ENCODE results near the gene RAPGEF1.
A peak's percentile ranks its signal among the peaks of the same experiment; 100 is the strongest.

The RAPGEF1 gene

GRCh38 chr9:131595696-131596429, 144.0 kb downstream of the RAPGEF1 start:
- no peak for DNase-seq

GRCh38 chr9:131594906-131595665, 144.8 kb downstream of the RAPGEF1 start:
- no peak for DNase-seq

GRCh38 chr9:131593936-131594665, 145.8 kb downstream of the RAPGEF1 start:
- DNase-seq: no peak

GRCh38 chr9:131593091-131593820, 146.6 kb downstream of the RAPGEF1 start:
- no peak for DNase-seq

GRCh38 chr9:131591845-131592208, 148.0 kb downstream of the RAPGEF1 start:
- DNase-seq: no peak

DNA sequence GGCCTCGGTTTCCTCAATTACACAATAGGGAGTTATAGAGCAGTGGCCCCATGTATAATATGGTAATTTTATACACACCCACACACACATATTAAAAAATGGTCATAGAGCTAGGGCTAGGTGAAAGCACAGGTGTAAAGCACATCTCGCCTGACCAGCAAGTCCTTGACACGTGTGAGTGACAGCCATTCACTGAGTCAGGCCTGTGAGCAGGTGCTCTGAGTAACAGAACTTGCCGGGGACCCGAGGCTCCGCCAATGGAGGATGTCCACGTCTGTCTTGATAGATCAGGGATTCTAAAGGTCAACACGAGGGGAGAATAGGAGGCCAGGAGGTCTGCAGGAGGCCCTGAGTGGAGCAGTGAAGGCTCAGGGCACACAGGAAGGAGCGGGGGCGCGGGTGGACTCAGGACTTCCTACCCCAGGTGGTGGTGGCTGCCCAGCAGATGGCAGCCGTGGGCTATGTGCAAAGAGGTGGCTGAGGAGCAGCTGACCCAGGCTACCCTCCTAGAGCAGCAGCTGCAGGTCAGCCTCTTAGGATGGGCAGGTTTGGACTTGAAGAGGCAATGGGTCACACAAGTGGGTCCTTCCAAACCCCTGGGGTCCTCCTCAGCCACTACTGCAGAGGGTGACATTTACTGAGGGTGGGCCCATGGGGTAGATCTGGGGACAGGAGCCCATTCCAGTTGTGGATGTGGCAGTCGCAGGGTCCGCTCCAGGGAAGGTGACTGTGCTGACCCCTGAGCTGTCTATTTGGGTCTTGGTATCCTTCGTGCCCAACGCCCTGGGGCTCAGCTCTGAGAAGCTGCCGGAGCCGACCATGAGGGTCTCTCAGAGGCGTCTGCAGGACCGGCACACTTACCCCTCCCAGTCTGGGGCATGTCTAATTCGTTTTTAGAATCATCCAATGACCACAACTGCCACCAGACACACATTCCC, 148.7 kb downstream of the RAPGEF1 start:
- peak; percentile 77 for DNase-seq

DNA sequence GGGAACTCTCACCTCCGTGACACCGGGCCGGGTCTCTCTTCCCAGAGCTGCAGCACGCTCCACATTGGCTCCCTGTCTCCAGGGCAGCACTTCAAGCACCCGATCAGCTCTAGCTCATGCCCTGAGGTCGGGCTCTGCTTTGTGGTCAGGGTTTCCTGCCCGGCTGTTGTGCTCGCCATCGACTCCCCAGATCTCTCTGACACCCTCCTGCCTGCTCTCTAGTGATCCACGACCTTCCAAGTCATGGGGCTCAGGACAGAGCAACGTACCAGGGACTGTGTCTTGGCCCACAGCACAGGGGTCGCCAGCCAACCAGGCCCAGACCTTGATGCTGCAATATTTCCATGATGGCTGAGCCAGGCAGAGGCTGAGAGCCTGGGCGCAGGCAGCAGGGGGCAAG, 149.4 kb downstream of the RAPGEF1 start:
- DNase-seq: no peak

DNA sequence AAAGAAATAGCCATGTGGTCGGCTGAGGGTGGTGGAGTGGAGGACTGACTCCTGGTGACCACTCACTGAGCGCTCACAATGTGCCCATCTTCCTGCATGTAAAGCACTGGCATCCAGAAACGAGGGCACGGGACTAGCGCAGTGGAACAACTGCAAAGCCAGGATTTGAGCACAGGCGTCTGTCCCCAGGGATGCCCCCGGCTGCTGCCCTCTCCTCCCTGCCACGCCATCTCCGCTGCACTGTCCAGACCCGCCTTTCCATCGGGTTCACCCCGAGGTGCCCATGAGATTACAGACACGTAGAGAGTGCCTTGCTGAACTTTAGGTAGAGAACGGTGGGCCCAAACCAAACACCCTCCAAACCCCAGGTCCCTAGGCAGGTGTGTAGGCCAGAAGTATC, 149.9 kb downstream of the RAPGEF1 start:
- no peak for DNase-seq

DNA sequence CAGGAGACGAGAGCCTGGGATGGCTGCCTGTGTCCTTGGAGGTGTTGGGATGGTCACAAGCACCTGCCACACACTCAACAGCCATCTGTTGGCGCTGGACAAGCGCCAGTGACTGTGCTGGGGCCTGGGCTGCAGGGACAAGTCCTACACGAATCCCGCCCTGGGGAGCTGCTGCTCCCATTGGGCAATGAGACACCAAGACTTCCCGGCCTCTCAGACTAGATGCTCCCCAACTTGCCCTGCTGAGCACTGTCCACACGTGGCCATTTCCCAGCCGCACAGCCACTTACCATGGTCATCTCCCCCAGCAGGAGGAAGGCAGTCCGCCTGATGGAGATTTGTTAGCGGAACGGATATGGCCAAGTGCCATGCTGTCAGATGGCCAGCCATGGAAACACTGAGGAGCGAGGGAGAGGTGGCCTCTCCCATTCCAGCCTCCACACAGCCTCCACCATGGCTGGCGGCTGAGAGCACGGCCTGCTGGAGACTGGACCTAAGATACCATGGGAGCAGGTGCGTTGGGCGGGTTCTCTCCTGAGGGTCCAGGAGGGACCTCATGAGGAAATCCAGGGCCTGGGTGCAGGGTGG, 150.7 kb downstream of the RAPGEF1 start:
- no peak for DNase-seq

- DNase-seq: no peak
Observed at GRCh38 chr9:131588396-131588795, 151.5 kb downstream of the RAPGEF1 start.

GRCh38 chr9:131587906-131588305, 152.0 kb downstream of the RAPGEF1 start:
- DNase-seq: no peak

DNA sequence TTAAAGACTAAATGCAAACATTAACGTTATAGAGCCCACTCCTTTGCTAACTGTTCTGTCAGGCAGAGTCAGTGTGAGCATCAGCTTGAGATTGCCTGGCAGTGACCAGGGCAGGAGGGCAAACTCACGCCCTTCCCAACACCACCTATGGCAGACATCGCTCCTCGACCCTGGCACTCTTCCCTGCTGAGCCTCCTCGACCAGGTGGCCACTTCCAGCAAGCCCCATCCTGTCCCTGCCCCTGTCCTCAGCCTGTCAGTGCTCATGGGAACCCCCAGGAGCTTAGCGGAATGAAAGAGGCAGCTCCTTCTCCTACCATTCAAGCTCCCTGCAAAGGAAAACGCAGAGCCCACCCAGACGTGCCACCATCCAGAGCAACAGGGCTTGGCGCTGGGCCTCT, 152.5 kb downstream of the RAPGEF1 start:
- no peak for DNase-seq

GRCh38 chr9:131585375-131585774, 154.5 kb downstream of the RAPGEF1 start:
- DNase-seq: peak; percentile 7

GRCh38 chr9:131584858-131585257, 155.0 kb downstream of the RAPGEF1 start:
- no peak for DNase-seq

DNA sequence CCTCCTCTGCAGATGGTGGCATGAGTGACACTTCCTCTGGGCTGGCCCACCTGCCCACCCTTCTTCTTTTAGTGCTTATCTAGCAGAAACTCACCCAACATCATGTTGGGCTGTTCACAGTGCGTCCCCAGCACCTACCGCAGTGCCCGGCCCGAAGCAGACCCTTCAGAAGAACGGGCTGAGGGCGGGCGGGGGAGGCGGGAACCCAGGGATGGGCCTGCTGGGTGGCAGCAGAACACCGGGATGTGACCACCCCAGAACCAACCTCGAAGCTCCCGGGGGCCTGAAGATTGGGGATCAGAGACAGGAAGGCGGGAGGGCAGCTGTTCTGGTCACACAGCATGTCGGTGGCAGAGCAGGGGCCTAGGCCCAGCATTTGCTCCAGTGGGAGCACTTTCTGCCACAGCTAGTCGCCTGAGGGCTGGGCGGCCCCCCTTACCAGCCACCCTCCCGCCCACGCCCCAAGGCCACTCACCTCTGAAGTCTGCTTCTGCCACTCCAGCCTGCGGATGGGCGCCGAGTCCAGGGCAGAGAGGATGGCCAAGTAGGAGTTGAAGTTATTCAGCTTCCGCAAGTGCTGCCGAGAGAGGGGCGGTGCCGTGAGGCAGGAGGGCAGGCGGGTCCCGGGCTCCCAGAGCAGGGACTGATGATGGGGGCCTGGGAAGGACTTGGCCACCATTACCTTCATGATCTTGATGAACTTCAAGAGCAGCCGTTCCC, 155.9 kb downstream of the RAPGEF1 start:
- DNase-seq: no peak

DNA sequence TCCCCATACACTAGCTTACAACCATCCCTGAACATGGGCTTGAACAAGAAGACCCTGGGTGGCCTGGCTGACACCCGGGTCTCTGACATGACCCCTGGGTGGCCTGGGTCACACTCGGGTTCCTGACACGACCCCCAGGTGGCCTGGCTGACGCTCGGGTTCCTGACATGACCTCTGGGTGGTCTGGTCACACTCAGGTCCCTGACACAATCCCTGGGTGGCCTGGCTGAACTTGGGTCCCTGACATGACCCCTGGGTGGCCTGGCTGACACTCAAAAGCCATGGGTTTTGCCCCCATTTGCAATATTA, 156.6 kb downstream of the RAPGEF1 start:
- no peak for DNase-seq

- no peak for DNase-seq
Observed at GRCh38 chr9:131582466-131583336, 157.2 kb downstream of the RAPGEF1 start.

GRCh38 chr9:131582056-131582455, 157.8 kb downstream of the RAPGEF1 start:
- DNase-seq: no peak

- DNase-seq: no peak
Observed at GRCh38 chr9:131580358-131580757, 159.5 kb downstream of the RAPGEF1 start.

DNA sequence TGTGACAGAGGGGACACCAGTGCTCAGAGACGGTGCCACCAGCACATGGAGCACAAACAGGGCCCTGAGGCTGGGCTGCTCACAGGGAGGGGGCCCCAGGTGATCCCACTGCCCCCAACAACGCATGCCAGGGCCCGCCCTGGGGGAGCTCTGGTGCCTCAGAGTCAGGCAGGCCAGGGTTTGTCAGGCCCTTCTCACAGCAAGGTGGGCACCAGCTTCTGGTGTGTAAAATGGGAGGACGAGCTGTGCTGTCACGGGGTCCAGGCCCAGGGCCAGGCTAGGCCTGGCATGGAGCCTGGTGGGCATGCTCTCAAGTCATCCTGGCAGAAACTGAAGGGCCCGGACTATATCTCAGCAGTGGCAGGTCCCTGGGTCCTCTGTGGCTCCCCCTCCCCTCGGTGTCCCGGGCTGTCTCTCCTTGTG, 160.1 kb downstream of the RAPGEF1 start:
- no peak for DNase-seq
